AG04449 (cell line): ENCODE data around the gene CD46.
"Not testable (repeated sequence)": the region's sequence is repeated elsewhere in the genome, so short reads cannot be mapped to it uniquely, and the experiment has no call there.

Experiments used
- CTCF ChIA-PET: fragments of 350-600 bp; formaldehyde crosslinking; extraction: SDS; loops from one replicate; lab custom pipeline; 2021; ENCODE audit warnings: antibody characterized with exemption; lab: Yijun Ruan, JAX
- POLR2A ChIA-PET: fragments of 400-600, 350-600 bp; formaldehyde crosslinking; extraction: SDS; loops from one replicate; lab custom pipeline; 2020; ENCODE audit warnings: antibody characterized with exemption, inconsistent platforms; lab: Yijun Ruan, JAX
- DNase-seq: peaks from one replicate; pipeline ENCODE4 v3.0.0-alpha.2; 2010; ENCODE audit warnings: low read depth, low spot score
- H3K4me3 ChIP-seq: 2 replicates; pipeline ENCODE4 v1.5.1; 2011; ENCODE audit warnings: low read depth, mild to moderate bottlenecking, control low read depth, low read length
- TF ChIP-seq, protein P1 (sequence below): IDR thresholded peaks from one replicate; pipeline ENCODE4 v1.5.1; 2011; ENCODE audit warnings: mild to moderate bottlenecking, moderate library complexity, low read length, control low read depth, inconsistent platforms; ENCODE audit not compliant: insufficient read depth; ENCODE audit errors: missing control alignments

The CD46 gene

GRCh38 chr1:207719234-207719633 is 32.6 kb upstream of the CD46 start:
- DNase-seq, result no peak
- TF ChIP-seq, protein P1, sequence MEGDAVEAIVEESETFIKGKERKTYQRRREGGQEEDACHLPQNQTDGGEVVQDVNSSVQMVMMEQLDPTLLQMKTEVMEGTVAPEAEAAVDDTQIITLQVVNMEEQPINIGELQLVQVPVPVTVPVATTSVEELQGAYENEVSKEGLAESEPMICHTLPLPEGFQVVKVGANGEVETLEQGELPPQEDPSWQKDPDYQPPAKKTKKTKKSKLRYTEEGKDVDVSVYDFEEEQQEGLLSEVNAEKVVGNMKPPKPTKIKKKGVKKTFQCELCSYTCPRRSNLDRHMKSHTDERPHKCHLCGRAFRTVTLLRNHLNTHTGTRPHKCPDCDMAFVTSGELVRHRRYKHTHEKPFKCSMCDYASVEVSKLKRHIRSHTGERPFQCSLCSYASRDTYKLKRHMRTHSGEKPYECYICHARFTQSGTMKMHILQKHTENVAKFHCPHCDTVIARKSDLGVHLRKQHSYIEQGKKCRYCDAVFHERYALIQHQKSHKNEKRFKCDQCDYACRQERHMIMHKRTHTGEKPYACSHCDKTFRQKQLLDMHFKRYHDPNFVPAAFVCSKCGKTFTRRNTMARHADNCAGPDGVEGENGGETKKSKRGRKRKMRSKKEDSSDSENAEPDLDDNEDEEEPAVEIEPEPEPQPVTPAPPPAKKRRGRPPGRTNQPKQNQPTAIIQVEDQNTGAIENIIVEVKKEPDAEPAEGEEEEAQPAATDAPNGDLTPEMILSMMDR, result no peak
- ChIA-PET POLR2A (no interaction called here), CTCF (no interaction called here)
- H3K4me3 ChIP-seq, result no peak overlapping the region

DNA sequence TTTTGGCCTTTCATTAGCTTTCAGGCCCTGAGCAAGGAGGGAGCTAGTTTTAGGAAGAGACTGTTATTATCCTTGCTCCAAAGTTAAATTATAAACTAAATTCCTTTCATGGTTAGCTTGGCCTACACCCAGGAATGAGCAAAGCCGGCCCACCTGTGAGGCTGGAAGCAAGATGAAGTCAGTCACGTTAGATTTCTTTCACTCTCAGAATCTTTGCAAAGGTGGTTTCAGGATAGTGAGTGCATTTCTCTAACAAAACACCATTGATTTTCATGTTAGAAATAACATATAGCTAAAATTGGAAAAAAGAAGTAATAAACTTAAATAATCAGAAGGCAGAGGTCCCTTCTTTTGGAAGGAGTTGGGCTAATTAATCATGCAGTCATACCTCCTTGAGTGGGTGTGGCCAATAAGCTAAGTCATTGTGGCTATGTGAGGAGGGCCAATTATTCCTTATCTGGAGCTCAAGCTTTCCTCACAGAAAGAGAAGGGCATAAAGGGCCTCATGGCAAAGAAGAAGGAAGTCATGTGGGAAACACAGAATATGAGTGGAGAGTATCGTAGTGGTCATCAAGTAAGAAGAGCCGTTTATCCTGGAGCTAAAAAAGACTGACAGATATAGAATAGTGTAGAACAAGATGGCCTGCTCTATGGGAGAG is 23.5 kb upstream of the CD46 start:
- CTCF ChIA-PET, DNase-seq, H3K4me3 ChIP-seq, POLR2A ChIA-PET: not testable (repeated sequence)

DNA sequence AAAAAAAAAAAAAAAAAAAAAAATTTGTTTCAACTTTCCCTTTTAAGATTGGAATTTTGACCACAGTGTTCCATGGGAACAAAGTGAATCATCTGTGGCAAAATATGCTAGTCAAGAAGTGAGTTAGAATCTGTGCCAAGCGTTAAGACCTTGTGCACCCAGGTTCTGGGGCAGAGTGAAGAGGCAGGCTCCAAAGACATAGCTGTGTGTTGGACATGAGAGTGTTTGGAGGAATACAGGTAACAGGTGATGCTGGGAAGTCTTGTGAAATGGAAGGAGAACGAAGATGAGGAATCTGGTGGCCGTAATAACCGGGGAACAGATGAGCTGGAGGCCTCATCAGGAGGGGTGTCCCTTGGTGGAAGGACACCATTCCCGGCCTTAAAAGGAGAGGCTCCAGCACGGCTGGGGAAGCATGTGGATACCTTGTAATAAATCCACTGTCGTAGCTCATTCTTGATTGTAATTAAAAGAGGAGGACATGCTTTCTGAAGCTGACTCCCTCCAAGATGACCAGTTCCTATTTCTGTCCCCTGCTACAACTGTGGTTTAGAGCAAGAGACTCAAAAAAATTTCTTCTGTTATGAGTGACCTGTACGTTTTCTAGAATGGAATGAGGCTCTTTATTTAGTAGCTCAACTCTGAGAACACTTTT is 14.2 kb upstream of the CD46 start:
- CTCF ChIA-PET, result interaction anchor here (1.5 kb wide), 1 partner anchor 60 kb away, joined by 5 read pairs; no protein-coding TSS in a partner anchor
- POLR2A ChIA-PET, H3K4me3 ChIP-seq, DNase-seq: not testable (repeated sequence)

DNA sequence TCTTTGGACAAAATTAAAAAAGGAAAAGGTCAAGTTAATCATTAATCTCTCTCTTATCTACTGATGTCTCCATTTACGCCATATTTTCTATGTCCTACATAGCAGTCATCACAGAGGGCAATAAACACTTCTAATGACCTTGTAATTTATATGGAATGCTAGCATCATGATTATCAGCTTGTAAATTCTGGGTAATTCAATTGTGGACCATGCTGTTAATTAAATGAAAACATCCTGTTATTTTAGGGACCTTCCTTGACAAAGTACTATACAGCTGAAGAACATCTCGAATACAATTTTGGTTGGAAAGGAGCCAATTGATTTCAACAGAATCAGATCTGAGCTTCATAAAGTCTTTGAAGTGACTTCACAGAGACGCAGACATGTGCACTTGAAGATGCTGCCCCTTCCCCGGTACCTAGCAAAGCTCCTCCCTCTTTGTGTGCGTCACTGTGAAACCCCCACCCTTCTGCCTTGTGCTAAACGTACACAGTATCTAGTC is 13.6 kb upstream of the CD46 start:
- POLR2A ChIA-PET, result not testable (repeated sequence)

DNA sequence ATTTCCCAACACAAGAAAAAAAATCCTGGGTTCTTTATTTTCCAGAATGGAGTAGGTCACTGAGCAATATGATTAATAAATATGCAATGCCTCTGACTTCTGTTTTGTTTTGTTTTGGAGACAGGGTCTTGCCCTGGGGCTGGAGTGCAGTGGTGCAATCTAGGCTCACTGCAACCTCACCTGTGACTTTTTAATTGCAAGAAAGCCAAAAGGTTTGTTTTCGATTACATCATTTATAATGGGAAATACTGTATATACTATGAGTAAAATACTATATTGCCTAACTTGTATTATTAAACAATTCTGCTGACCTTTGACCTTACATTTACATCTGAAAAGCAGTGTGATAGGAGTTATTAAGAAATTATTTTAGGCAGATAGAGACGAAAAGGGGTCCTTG is 11.6 kb upstream of the CD46 start:
- H3K4me3 ChIP-seq, result no peak overlapping the region
- ChIA-PET CTCF (no interaction called here), POLR2A (no interaction called here)
- DNase-seq, result no peak
- TF ChIP-seq, protein P1, result no peak

More for the DNA sequence above, 13.6 kb upstream of the CD46 start:
- not testable (repeated sequence) for DNase-seq, H3K4me3 ChIP-seq
- CTCF ChIA-PET, result interaction anchor here (1.3 to 1.5 kb wide), 2 partner anchors 10 to 59 kb away, joined by 3 to 5 read pairs; no protein-coding TSS in a partner anchor

GRCh38 chr1:207742850-207743555 is 8.9 kb upstream of the CD46 start:
- ChIA-PET CTCF (no interaction called here), POLR2A (no interaction called here)
- no peak overlapping the region for H3K4me3 ChIP-seq
- TF ChIP-seq, protein P1, result no peak
- no peak for DNase-seq

DNA sequence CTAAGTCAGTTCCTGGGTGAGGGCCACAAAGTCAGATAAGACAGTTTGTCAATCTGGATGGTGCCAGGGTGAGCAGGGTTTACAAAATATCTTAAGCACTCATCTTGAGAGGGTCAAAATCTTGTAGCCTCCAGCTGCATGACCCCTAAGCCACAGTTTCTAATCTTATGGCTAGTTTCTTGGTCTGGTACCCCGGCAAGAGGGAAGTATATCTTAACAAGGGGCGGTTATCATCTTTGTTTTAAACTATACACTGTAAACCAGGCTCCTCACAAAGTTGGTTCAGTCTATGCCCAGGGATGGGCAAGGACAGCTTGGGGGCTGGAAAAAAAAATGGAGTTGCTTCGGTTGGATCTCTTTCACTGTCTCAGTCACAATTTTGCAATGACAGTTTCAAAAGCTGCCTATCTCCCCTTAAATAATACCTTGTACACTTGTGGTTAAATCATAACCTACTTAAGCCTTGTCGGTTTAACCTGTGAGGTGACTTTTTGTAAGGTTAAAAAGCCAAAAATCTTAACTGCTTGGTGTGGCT is 7.8 kb upstream of the CD46 start:
- TF ChIP-seq, protein P1, result no peak
- CTCF ChIA-PET, result no interaction called here

More for the DNA sequence above, 7.8 kb upstream of the CD46 start:
- DNase-seq, result no peak
- H3K4me3 ChIP-seq, result no peak overlapping the region
- POLR2A ChIA-PET, result no interaction called here
